Panc1 (cell line): Measurements from ENCODE around the gene TSPAN3. TPM values are rescaled to one million over a fixed set of nuclear protein-coding genes. Genes with fewer than 3 reads are reported as not detected.

Source experiments
- ATAC-seq: fragments of 200-7000 bp; cut with Tn5 transposase; 2 replicates; pipeline ENCODE4 v1.9.1; 2020; ENCODE audit warnings: mild to moderate bottlenecking, moderate library complexity
- BruUV-seq: library from RNA; stranded (reverse); fragments of 400-500 nt; replicated peaks from 2 replicates; lab custom pipeline; 2021; lab: Mats Ljungman, UMichigan
- CTCF ChIA-PET: fragments of 300-600 bp; sonication (Branson Sonifier 250); formaldehyde crosslinking; loops from one replicate; lab custom pipeline; 2022; ENCODE audit warnings: antibody characterized with exemption; lab: Charles Lee
- POLR2A ChIA-PET: fragments of 300-600 bp; sonication (Branson Sonifier 250); formaldehyde crosslinking; loops from one replicate; lab custom pipeline; 2022; ENCODE audit warnings: antibody characterized with exemption; lab: Charles Lee
- DNase-seq: peaks from one replicate; pipeline ENCODE4 v3.0.0-alpha.2; 2010; ENCODE audit warnings: low read depth, low spot score
- H3K27ac ChIP-seq: 2 replicates; pipeline ENCODE4 v1.5.1; 2011; ENCODE audit warnings: mild to moderate bottlenecking, low read length, inconsistent platforms
- H3K27me3 ChIP-seq: fragments of 200-500 bp; sonication (Bioruptor generic); 2 replicates; pipeline ENCODE4 v1.6.0; 2014; ENCODE audit warnings: low read length, inconsistent platforms; ENCODE audit not compliant: control insufficient read depth, insufficient read depth
- H3K36me3 ChIP-seq: fragments of 200-500 bp; sonication (Bioruptor generic); 2 replicates; pipeline ENCODE4 v1.5.1; 2014; ENCODE audit warnings: inconsistent platforms, mild to moderate bottlenecking, low read length, moderate library complexity; ENCODE audit not compliant: control insufficient read depth, insufficient read depth
- H3K4me1 ChIP-seq: 2 replicates; pipeline ENCODE4 v1.5.1; 2011; ENCODE audit warnings: inconsistent platforms, mild to moderate bottlenecking, low read length, moderate library complexity; ENCODE audit not compliant: control insufficient read depth, insufficient read depth
- H3K4me3 ChIP-seq, 2 experiments: 2 replicates each; pipeline ENCODE4 v1.5.1; 2011 to 2012; ENCODE audit warnings: low read depth in 2 of 2, low read length in 2 of 2, mild to moderate bottlenecking in 2 of 2, inconsistent platforms in 1 of 2, moderate library complexity in 1 of 2
- H3K9me3 ChIP-seq: fragments of 200-500 bp; sonication (Bioruptor generic); 2 replicates; pipeline ENCODE4 v1.5.1; 2014; ENCODE audit warnings: low read depth, mild to moderate bottlenecking, inconsistent platforms, low read length, moderate library complexity; ENCODE audit not compliant: control insufficient read depth, insufficient read depth
- POLR2AphosphoS5 ChIP-seq: IDR thresholded peaks from 2 replicates; pipeline ENCODE4 v1.6.1; 2012; ENCODE audit warnings: mild to moderate bottlenecking, low read depth, low read length, moderate library complexity
- SIN3A ChIP-seq: IDR thresholded peaks from 2 replicates; pipeline ENCODE4 v1.6.1; 2012; ENCODE audit warnings: low read depth, mild to moderate bottlenecking, low read length, moderate library complexity, borderline replicate concordance; ENCODE audit not compliant: insufficient read depth
- TCF7L2 ChIP-seq: IDR thresholded peaks from 2 replicates; pipeline ENCODE4 v1.6.1; 2011; ENCODE audit warnings: mild to moderate bottlenecking, low read depth, low read length, inconsistent platforms
- in situ Hi-C: cut with HindIII; loops from 2 replicates; pipeline ENCODE4 v1.10.0; 2016; ENCODE audit warnings: low sequenced_read_pairs, low pct_unique_long_range_greater_than_20kb
- intact Hi-C: fragments of 100-400 bp; cut with micrococcal nuclease; formaldehyde crosslinking; loops from one replicate; pipeline ENCODE4 v1.10.0; 2022; ENCODE audit not compliant: unreplicated experiment
- total RNA-seq: library from RNA; stranded (reverse); gene quantifications from one replicate; pipeline ENCODE4 v1.2.1, GENCODE V29; 2021; ENCODE audit not compliant: unreplicated experiment
- TF ChIP-seq, protein P1 (sequence below): fragments of 450-650 bp; IDR thresholded peaks from 2 replicates; pipeline ENCODE4 v1.5.1; 2017; ENCODE audit warnings: mild to moderate bottlenecking
- TF ChIP-seq, protein P2 (sequence below), 2 experiments: IDR thresholded peaks; 2 replicates each; pipeline ENCODE4 v1.6.1; 2011 to 2012; ENCODE audit warnings: low read depth in 2 of 2, control low read depth in 1 of 2, low read length in 1 of 2, mild to moderate bottlenecking in 1 of 2, moderate library complexity in 1 of 2; ENCODE audit not compliant: insufficient read depth in 1 of 2

The TSPAN3 gene
- total RNA-seq, 1 experiment from 2014 or later, result 130 TPM

- Histone ChIP-seq H3K27me3 (no peaks in the 10 kb centered on the region), H3K9me3 (no peaks in the 10 kb centered on the region), H3K4me1 (no peaks in the 10 kb centered on the region), H3K27ac (no peak overlapping the region), H3K4me3 (no peak overlapping the region), H3K36me3 (no peaks in the 10 kb centered on the region)
- TF ChIP-seq, protein P1, sequence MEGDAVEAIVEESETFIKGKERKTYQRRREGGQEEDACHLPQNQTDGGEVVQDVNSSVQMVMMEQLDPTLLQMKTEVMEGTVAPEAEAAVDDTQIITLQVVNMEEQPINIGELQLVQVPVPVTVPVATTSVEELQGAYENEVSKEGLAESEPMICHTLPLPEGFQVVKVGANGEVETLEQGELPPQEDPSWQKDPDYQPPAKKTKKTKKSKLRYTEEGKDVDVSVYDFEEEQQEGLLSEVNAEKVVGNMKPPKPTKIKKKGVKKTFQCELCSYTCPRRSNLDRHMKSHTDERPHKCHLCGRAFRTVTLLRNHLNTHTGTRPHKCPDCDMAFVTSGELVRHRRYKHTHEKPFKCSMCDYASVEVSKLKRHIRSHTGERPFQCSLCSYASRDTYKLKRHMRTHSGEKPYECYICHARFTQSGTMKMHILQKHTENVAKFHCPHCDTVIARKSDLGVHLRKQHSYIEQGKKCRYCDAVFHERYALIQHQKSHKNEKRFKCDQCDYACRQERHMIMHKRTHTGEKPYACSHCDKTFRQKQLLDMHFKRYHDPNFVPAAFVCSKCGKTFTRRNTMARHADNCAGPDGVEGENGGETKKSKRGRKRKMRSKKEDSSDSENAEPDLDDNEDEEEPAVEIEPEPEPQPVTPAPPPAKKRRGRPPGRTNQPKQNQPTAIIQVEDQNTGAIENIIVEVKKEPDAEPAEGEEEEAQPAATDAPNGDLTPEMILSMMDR, result no peak
- TF ChIP-seq, protein P2, sequence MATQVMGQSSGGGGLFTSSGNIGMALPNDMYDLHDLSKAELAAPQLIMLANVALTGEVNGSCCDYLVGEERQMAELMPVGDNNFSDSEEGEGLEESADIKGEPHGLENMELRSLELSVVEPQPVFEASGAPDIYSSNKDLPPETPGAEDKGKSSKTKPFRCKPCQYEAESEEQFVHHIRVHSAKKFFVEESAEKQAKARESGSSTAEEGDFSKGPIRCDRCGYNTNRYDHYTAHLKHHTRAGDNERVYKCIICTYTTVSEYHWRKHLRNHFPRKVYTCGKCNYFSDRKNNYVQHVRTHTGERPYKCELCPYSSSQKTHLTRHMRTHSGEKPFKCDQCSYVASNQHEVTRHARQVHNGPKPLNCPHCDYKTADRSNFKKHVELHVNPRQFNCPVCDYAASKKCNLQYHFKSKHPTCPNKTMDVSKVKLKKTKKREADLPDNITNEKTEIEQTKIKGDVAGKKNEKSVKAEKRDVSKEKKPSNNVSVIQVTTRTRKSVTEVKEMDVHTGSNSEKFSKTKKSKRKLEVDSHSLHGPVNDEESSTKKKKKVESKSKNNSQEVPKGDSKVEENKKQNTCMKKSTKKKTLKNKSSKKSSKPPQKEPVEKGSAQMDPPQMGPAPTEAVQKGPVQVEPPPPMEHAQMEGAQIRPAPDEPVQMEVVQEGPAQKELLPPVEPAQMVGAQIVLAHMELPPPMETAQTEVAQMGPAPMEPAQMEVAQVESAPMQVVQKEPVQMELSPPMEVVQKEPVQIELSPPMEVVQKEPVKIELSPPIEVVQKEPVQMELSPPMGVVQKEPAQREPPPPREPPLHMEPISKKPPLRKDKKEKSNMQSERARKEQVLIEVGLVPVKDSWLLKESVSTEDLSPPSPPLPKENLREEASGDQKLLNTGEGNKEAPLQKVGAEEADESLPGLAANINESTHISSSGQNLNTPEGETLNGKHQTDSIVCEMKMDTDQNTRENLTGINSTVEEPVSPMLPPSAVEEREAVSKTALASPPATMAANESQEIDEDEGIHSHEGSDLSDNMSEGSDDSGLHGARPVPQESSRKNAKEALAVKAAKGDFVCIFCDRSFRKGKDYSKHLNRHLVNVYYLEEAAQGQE (IDR thresholded peaks at IDR 0.05; ENCODE audit: insufficient read depth in 1 of 2, low read depth in 2 of 2, low read length in 1 of 2), result no peak
- TF ChIP-seq POLR2AphosphoS5, result no peak
- TF ChIP-seq TCF7L2, result no peak
- no peak for TF ChIP-seq SIN3A
- BruUV-seq, result no TSS peak
- intact Hi-C loops, result no loop called here
- no peak for ATAC-seq
- in situ Hi-C loops, result no loop called here
- ChIA-PET CTCF (no interaction called here), POLR2A (no interaction called here)
- no peak for DNase-seq
Measured at GRCh38 chr15:77096541-77096940, 25.6 kb upstream of the TSPAN3 start.

GRCh38 chr15:77096138-77096537, 25.2 kb upstream of the TSPAN3 start:
- DNase-seq (no peak), ATAC-seq (no peak)
- ChIA-PET POLR2A (no interaction called here), CTCF (no interaction called here)
- H3K27ac ChIP-seq, result no peak overlapping the region
- TF ChIP-seq TCF7L2, result no peak
- TF ChIP-seq, protein P2 (IDR thresholded peaks at IDR 0.05; ENCODE audit: insufficient read depth in 1 of 2, low read depth in 2 of 2, low read length in 1 of 2), result no peak
- TF ChIP-seq POLR2AphosphoS5, result no peak
- no peak for TF ChIP-seq SIN3A
- TF ChIP-seq, protein P1, result no peak
- H3K4me1 ChIP-seq, result no peaks in the 10 kb centered on the region
- intact Hi-C loops, result no loop called here
- in situ Hi-C loops, result no loop called here
- BruUV-seq, result no TSS peak
- H3K9me3 ChIP-seq, result no peaks in the 10 kb centered on the region
- no peaks in the 10 kb centered on the region for H3K36me3 ChIP-seq
- H3K4me3 ChIP-seq, result no peak overlapping the region
- no peaks in the 10 kb centered on the region for H3K27me3 ChIP-seq
